Measurements from ENCODE around the gene JADE2.
"Not testable (repeated sequence)": the region's sequence is repeated elsewhere in the genome, so short reads cannot be mapped to it uniquely, and the experiment has no call there.

Gene JADE2

DNA sequence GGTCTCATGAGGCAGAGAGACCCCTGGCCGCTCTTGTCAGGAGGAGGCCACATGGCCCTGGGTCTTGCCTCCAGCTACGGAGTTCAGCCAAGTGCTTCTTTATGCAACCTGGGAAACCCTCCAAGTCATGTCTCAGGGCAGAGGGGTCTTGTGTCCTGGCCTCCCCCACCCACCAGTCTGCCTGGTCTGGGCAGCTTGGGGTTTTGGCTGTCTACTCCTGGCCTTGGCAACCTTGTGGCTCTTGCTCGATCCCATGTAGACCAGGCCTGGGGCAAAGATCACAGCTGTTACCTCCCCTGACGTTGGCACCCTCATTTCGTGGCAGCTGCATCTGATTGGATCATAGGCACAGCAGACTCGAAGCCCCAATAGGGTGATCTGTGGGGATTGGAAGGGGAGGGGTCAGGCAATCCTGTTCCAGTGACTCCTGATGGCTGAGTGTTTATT lies 28.4 kb downstream of the JADE2 start:
- DNase-seq = no peak

DNA sequence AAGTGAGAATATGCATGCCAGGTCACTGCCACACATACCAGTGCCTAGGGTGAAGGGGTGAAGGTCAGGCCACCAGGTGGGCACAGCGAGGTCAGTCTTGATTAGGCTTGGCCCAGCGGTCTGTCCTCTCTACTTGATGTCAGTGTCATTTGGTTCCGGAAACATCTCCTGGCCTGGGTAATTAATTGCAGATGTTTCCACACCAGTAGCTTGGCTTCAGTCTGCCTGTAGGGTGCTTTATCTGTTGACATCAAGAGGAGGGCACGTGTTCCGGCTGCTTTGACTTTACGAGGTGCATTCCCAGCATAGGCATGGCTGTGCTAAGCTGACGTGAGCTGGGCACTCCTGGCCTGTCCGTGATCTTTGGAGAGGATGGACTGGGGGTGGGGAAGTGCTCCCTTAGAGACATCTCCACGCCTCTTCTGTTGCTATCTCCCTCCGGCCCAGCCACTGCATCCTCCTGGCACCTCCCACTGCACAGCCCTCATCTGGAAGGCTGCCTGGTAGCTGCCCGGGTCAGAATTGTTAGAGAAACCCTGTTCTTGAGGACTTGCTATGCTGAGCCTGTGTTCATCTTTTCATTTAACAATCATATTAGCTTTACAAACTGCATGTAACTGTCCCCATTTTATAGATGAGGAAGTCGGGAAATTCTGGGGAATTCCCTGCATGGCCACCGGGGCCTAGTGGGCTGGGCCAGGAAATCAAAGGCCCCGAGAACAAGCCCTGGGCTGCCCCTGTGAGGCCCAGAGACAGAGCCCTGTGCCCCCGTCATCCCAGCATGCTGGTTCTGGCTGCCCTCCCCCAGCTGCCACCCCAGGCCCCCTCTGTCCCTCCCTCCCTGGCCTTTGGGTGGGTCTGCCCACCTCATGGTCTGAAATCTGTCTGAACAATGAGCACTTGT lies 29.1 kb downstream of the JADE2 start:
- DNase-seq = no peak

DNA sequence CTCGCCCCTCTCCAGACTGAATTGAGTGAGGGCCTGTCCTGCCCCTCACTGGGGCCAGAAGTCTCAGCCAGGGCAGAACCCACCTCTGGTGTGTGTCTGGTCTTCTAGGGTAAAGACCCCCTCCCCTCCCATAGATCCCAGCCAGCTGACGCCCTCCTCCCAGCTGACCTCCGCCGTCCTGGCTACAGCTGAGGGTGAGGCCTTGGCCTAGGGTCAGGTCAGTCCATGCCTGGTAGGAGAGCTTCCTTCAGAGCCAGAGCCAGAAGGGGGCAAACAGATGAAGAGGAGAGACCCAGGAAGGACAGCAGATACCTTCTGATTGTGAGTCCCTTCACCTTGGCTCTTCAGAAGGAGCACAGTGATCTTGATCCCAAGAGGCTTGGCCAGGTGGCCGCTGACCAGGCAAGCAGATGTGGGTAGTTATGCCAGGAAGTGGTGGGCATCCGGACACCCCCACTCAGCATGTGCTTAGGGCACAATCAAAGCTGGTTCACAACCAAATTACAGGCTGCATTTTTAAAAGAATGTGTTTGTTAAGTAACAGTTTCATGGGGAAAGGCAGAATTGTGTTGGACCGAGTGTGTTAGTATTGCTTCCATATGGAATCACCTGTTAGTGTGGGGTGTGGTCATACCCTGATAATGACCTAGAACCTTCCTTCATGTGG lies 29.9 kb downstream of the JADE2 start:
- no peak for DNase-seq

DNA sequence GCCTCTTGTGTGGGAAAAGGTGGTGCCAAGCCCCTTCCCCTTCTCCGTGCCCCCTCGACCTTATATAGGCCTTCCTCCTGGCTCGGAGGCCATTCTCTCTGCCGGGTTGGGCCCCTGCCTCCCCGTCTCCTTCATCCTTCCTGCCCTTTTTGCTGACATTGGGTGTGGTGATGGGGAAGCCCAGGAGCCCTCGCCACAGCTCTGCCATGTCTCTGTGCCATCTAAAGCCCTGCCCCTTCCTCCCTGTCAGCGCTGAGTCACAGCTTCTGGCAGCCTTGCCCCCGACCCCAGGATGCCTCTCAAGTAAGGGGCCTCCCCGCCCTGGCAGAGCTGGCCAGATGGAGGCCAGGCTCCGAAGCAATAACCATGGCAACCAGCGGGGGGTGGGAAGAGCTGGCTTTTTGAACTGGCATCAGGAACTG lies 30.4 kb downstream of the JADE2 start:
- no peak for DNase-seq

DNA sequence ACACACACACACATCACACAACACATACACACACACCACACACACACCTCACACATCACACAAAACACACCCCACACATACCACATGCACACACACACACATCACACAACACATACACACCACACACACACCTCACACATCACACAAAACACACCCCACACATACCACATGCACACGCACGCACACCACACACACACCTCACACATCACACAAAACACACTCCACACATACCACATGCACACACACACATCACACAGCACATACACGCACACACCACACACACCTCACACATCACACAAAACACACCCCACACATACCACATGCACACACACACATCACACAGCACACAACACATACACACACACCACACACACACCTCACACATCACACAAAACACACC lies 31.1 kb downstream of the JADE2 start:
- DNase-seq = not testable (repeated sequence)

DNA sequence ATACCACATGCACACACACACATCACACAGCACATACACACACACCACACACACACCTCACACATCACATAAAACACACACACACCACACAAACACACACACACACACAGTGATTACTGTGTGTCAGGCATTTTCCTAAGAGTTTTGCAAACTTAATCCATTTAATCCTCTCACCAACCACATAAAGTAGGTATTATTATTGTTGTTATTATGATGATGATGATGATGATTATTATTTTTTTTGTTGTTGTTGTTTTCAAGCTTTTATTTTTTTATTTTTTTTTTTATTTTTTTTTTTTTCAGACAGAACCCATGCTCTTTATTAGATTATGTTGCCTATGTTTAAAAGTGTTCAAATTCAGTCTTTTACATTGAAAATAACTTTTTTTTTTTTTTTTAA lies 31.5 kb downstream of the JADE2 start:
- DNase-seq = no peak

DNA sequence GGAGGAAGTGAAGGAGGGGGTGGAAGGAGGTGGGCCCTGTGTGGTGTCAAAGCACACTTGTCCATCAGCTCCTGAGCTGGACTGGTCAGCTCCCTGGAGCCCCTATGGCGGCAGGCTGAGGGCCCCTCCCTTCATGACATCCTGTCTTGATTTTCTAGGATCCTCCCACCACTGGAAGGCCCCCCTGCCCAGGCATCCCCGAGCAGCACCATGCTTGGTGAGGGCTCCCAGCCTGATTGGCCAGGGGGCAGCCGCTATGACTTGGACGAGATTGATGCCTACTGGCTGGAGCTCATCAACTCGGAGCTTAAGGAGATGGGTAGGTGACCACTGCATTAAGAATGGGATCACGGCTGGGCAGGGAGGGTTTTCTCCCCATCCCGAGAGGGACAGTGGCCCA lies 34.2 kb downstream of the JADE2 start:
- DNase-seq = no peak

DNA sequence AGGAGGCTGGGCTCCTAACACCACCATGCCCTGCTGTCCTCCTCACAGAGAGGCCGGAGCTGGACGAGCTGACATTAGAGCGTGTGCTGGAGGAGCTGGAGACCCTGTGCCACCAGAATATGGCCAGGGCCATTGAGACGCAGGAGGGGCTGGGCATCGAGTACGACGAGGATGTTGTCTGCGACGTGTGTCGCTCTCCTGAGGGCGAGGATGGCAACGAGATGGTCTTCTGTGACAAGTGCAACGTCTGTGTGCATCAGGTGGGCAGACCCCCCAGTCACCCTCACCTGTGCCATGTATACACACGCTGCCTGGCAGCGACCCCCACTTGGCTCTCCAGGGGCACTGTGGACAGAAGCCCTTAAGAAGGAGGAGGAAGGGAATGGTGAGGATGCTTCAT lies 35.2 kb downstream of the JADE2 start:
- no peak for DNase-seq

DNA sequence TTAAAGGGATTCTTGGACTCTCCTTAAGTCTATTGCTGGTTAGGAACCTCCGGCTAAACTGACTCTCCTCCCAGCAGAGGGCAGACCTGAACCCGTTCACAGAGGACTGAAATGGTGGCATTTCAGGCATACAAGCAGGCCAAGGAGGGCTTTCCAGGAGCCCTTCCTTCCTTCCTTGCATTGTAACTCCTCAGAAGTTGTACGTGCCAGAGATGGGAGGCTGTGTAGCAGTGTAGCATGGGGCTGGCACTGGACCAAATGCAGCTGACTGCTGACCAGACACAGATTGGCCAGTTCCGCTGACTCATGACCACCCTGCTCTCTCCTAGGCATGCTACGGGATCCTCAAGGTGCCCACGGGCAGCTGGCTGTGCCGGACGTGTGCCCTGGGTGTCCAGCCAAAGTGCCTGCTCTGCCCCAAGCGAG lies 36.4 kb downstream of the JADE2 start:
- DNase-seq = no peak

DNA sequence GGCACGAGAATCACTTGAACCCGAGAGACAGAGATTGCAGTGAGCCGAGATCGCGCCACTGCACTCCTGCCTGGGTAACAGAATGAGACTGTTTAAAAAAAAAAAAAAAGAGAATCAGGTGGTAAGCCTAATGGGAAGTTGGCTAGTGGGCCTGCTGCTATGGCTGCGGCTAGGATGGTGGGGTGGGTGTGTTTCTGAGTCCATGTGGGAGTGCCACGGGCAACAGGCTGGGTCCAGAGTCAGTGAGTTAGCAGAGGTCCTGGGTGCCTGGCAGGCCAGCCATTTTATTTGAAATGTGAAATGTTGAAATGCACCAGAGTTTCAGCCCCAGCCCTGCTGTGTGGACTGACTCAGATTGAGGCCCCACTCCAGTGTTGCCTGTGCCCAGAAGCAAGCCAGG lies 37.8 kb downstream of the JADE2 start:
- no peak for DNase-seq

DNA sequence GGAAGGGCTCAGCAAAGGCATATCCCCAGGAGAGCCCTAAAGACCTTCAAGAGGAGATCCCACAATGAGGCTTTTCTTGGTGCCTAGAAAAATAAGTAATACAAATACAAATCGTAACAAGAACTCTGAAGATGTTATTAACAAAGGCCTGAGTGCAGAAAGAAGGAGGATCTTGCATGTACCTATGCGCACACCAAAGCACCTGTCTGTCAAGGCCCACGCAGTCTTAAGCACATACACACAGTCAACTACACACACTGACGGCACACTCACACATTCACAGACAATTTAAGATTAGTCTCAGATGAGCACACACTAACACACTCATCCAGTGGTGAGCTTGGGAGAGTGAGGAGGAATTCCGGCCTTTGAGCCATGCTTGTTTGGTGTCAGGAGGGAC lies 38.5 kb downstream of the JADE2 start:
- no peak for DNase-seq

DNA sequence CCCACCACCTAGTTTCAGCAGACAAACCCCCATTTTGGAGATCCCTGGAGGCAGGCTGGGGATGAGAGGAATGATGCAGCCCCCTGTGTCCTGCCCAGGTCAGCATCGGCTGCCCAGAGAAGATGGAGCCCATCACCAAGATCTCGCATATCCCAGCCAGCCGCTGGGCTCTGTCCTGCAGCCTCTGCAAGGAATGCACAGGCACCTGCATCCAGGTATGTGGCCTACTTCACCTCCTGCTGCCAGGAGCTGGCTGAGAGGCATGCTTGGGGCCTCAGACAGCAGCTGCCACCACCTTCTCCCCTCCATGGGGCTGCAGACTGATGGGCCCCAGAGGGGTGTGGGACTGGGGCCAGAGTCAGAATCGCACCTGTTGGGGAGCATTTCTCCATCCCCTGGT lies 38.9 kb downstream of the JADE2 start:
- no peak for DNase-seq

DNA sequence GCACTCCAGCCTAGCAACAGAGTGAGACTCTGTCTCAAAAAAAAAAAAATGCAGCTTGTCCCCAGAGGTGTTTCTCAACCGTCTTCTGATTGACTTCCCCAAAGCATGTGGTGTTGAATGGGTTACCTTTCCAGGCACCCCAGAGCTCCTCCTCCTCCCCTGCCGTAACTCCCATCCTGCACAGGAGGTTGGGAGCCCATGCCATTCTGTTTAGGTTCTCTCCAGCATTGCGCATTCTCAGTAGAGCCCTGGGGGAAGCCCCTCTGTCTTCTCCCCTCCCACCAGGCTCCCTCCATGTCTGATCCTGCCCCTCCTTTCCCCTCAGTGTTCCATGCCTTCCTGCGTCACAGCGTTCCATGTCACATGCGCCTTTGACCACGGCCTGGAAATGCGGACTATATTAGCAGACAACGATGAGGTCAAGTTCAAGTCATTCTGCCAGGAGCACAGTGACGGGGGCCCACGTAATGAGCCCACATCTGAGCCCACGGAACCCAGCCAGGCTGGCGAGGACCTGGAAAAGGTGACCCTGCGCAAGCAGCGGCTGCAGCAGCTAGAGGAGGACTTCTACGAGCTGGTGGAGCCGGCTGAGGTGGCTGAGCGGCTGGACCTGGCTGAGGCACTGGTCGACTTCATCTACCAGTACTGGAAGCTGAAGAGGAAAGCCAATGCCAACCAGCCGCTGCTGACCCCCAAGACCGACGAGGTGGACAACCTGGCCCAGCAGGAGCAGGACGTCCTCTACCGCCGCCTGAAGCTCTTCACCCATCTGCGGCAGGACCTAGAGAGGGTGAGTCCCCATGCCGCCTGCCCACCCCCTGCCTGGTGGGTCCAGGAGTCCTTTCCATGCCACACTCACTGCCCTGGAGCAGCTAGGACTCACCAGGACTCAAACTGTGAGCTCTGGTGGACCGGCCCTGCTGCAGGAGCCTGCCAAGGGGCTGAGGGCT lies 40.6 kb downstream of the JADE2 start:
- DNase-seq = no peak

DNA sequence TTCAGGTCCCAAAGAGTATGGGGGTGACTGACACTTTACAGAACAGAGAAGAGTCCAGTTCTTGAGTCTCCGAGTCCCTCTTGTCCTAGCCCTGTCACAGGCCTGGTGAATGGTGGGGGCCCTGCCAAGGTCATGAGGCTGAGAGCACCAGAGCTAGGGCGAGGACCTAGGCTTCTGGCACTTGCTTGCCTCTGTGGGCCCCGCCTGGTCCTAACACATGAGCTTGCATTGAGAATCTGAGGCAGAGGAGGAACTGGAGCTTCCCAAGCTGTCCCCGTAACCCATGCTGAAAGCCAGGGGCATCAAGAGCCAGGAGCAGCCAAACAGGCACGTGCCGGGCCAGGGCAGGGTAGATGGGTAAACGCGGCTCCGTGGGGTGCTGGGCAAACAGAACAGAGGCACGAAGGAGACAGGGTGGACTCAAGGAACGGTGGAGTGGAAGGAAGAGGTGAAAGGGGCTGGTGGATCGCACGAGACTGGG lies 41.3 kb downstream of the JADE2 start:
- DNase-seq = no peak

DNA sequence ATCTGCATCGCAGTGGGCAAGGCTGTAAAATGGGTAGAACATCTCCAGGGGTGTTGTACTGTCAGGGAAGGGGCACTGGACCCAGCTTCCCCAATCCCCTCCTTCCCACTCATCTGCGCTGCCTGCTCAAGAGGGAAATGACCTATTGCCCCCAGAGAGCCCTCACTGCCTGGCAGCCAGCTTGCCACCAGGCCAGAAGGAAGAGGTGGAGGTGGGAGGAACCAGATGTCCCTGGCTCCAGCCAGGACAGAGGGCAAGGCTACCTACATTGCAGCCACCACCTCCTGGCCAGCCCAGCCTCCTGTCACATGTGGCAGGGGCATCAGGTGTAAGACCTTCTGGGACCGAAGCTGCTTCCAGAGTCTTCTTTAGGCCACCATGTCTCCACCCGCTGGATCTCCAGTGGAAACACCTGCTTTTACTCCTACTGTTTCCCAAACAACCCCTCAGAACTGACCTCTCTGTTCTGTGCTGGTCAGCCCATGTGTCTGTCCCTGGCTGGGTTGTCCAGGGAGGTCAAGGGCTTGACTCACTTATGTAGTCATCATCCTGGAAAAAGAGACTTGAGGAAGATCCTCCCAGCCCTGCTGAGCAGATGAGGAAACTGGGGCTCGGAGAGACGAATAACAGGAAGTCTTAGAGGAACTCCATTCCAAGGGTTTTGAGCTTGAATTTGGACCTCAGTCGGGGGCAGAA lies 42.3 kb downstream of the JADE2 start:
- DNase-seq = no peak

DNA sequence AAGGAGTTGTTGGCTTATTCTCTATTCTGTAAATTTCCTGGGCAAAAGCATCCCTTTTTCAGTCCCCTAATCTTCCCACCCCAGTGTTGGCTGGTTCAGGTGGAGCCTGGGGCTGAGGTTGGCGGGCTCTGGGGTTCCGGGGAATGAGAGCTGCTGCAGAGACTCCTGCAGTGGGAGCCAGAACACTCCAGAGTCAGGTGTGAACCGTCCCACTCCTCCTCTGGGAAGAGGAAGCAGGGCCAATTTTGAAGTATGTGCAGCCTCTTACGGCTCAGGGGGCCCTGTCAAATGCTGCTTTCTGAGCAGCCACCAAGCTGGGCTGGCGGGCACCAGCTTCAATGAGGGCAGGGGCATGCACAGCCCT lies 42.8 kb downstream of the JADE2 start:
- no peak for DNase-seq

DNA sequence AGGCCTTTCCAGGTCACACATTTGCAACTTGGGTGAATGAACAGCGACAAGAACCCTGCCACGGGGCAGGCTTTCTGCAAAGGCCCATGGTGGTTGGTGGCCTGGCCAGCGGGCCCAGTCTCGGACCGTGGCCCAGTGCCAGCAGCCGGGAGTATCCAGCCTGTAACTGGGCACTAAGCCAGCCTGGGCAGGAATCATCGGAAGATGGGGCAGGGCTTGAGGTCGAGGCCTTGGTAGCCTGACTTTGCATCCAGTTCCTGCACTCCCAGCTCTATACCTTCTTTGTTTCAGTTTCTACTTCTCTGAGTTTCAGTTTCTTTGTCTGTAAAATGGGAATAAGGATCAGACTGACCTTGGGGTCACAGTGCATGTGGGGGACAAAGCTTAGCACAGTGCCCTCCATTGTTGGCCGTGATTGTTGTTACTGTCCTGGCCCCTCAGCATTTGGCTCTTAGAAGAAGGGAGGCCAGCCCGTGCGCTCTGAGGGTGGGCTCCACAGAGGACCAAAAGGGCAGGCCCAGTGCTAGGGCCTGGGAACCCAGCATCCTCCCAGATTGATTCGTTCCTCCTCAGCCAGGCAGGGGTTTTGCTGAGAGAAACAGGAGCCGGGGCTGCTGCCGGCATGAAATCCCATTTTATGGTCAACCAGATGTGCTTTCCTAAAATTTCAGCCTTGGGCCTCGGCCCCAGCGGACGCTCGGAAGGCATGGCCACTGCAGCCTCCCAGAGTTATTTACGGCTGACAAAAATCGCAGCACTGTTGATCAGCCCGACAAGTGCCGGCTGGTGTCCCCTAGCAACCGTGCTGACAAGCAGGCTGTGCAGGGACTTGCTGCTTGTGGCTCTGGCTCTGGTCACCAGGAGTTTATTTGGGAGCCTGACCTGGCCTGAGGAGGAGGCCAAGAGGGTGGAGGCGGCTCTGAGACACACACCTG lies 43.6 kb downstream of the JADE2 start:
- no peak for DNase-seq

DNA sequence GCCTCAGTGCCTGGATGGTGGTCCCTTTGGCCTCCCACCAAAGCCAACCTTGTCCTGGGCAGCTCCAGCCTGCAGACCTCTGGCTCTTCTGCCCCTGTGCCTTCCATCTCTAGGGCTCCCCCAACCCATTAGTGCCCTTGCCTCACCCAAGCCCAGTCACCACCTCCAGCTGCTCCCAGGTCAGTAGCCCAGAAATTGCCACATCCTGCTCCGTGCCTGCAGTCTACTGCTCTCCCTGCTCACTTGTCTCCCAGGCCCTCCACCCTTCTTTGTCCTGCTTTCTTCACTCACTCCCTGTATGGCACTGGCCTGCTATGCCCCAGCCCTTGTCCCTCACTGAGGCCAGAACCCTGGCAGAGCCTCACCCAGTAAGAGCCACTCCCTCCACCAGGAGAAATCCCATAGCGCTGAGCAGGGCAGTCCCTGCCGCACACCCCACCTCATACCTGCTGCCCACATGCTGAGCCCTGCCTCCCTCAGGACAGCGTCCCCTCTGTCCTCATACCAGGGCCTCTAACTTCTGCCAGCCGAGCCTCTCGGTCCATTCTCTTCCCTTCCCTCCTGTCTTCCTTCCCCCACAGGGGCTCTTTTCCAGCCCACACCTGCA lies 44.4 kb downstream of the JADE2 start:
- DNase-seq = no peak

DNA sequence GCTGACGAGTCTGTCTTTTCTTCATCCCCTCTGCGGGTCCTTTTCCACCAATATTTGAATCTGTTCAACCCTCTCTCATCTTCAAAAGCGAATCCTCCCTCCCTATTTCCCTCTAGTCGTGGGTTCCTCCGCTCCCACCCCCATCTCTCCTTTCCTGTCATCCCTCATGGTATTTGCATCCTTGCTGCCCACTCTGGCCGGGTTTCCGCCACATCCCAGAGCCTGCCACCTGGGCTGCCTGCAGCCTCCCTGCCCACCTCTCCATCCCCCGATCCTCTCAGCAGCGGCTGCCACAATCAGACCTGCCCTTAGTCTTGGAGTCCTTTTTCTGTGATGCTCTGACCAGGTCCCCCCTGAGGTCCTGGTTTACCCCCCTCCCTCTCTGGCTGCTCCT lies 44.9 kb downstream of the JADE2 start:
- no peak for DNase-seq

DNA sequence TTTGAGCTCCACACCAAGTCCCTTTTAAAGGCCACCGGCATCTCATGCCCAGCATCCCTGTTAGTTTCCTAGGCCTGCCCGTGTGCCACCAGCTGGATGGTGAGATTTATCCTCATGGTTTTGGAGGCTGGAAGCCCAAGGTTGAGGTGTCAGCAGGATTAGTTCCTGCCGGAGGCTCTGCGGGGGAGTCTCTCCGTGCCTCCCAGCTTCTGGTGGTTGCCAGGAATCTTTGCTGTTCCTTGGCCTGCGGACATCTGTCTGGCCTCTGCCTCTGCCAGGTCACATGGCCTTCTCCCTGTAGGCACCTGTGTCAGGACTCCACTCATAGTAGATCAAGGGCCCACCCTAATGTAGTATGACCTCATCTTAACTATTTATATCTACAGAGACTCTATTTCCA lies 45.4 kb downstream of the JADE2 start:
- DNase-seq = no peak

All from NK-92 treated with Interleukin-12 subunit alpha and Interleukin-12 subunit beta, amount 100 ng/mL, for 24 hours (cell line).